ENCODE results near the gene HPGD.

Gene HPGD

GRCh38 chr4:174474457-174475075 is 47.7 kb downstream of the HPGD start:
- DNase-seq (ENCODE audit: low read depth), result no peak

GRCh38 chr4:174467107-174467506 is 55.2 kb downstream of the HPGD start:
- DNase-seq (ENCODE audit: low read depth), result no peak

GRCh38 chr4:174464949-174465348 is 57.3 kb downstream of the HPGD start:
- no peak for DNase-seq (ENCODE audit: low read depth)

- no peak for DNase-seq (ENCODE audit: low read depth)
Observed at GRCh38 chr4:174461466-174462106, 60.7 kb downstream of the HPGD start.

GRCh38 chr4:174460684-174461083 is 61.6 kb downstream of the HPGD start:
- DNase-seq (ENCODE audit: low read depth), result no peak

- DNase-seq (ENCODE audit: low read depth), result no peak
Observed at GRCh38 chr4:174457468-174457867, 64.8 kb downstream of the HPGD start.

GRCh38 chr4:174454815-174455473 is 67.3 kb downstream of the HPGD start:
- DNase-seq (ENCODE audit: low read depth), result no peak

- DNase-seq (ENCODE audit: low read depth), result no peak
Observed at GRCh38 chr4:174451718-174452296, 70.5 kb downstream of the HPGD start.

GRCh38 chr4:174450786-174451125 is 71.5 kb downstream of the HPGD start:
- DNase-seq (ENCODE audit: low read depth), result no peak

GRCh38 chr4:174449944-174450785 is 72.1 kb downstream of the HPGD start:
- DNase-seq (ENCODE audit: low read depth), result no peak

- DNase-seq (ENCODE audit: low read depth), result no peak
Observed at GRCh38 chr4:174449152-174449551, 73.1 kb downstream of the HPGD start.

- DNase-seq (ENCODE audit: low read depth), result no peak
Observed at GRCh38 chr4:174444390-174444789, 77.9 kb downstream of the HPGD start.
